DMS53 (cell line): ENCODE measurements around the gene LUZP2.

Source experiments
- DNase-seq: peaks from one replicate; lab custom pipeline; 2025; lab: John Stamatoyannopoulos, UW

Gene LUZP2

DNA sequence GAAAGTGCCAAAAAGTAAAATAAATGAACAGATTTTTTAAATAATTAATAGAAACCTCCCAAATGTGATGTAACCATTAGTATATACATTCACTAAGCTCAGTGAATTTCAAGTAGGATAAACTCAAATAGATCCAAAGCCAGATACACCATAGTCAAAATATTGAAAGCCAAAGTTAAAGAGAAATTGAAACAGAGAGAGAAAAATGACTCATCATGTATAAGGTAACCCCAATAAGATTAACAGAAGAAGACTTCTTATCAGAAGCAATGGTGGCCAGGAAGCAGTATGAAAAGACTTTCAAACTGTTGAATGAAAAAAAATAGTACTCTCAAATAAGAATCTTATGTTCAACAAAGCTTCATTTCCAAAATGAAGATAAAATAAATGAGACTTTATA, 70.5 kb downstream of the LUZP2 start:
- no peak for DNase-seq

DNA sequence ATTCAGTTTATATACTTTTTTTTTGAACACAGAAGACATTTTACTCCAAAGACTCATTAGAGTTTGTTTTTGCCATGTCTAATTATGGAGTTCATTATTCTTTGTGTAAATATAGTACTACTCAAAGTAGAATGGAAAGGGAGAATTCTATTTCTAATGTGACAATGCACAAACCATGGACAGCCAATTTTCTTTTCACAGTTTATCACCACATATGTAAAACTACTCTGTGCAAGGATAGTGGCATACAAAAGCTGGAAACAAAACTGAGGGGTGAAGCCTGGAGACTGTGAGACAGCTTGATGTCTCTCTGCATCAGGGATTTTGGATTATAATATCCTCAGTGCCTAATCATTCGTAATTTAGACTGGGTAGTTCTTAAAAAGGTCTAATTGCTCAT, 75.5 kb downstream of the LUZP2 start:
- DNase-seq: no peak

DNA sequence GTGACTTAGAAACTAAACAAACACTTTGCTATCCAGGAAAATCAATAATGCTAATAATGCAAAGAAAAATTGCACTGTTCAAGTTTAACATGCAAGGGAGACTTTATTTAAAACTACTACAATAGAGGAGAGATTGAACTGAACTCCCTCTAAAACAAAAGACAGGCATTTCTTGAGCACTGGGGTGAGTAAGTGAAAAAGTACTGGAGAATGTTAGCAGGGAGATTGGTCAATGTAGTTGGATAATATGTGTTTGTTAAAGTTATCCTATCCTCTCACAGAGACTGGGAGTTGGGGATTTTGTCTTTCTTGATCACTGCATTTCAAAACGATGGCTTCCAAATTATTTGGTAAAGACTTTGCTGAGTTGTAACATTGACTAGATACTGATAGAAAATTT, 77.6 kb downstream of the LUZP2 start:
- no peak for DNase-seq

DNA sequence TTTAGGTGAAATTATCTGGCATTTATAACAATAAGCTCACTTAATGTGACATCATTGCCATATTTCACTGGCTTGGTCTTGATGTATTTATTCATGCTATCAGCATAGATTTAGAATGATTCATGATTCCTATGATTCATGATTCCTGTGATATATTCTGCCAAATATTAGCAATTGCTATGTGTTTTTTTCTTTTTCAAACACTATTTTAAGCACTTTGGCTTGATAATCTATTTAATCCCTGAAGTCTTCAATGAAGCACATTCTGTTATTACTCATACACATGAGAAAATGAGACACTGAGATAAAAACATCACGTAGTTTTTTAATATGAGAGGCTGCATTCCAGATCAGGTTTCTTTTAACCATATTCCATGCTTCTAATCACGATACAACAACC, 78.5 kb downstream of the LUZP2 start:
- DNase-seq: no peak

DNA sequence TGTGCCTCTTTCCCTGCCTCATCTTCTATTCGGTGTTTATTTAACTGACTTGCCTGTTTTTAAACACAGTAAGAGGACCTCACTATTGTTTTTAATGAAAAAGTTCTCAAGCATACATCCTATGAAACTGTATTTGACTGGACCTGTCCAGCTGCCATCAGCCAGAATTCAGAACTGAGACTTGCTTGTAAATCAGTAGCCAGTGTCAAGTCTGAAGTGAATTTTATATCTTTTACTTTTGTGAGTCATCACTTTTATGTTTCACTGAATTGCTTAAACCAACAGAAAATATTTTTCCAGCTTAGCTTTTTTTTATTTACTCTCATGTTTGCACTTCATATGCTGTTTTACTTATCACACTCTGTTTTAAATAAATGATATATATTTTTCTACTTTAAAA, 88.3 kb downstream of the LUZP2 start:
- peak; percentile 45 for DNase-seq

DNA sequence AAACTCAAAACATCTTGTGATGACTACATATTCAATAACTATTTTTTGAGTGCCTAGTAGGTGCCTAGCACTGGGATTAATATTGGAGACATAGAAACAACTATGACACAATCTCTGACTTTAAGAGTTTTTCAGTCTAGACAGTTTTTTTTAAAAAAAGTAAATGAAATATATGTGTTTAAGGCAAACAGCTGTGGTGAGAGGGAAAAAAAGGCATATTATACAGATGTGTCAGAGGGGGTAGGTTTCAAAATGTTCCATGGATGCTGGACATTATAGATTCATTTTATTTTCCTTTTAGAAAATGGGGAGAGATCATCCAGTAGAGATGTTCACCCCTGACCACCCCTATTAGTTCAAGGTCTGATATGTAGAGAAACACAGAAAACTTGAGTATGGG, 90.8 kb downstream of the LUZP2 start:
- DNase-seq: no peak

DNA sequence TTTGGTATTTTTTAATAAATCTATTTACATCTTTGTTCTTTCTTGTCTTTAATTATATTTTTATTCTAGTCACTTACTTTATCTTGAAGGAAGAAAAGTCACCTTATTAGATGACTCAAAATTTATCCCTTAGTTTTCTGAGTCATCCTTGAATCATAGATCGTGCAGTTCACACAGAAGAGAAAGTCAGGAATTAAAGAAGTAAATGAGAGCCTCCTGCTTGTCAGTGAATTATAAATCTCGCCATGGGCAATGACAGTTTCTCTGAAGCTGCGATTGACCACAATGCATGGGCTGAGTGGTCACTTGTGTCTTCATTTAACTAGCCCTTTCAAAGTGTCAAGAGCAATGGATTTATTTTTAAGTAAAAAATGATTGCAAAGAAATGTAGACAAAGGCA, 91.2 kb downstream of the LUZP2 start:
- DNase-seq: no peak

DNA sequence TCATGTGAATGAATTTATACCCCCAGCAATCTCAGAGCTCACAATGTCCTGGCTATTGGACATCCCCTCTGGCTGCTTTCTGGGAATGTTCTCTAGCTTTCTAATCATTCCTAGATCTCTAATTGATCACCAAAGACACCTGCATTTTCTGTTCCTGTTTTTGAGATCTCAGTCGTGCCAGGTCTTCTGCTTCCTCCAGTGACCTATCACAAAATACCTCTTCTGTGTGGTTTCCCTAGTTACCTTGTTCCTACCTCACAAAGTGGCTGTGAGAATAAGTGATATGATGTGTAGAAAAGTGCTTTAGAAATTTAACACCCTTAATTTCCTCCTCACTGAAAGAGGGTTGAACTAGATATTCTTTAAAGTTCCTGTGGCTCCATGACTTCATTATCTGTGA, 92.2 kb downstream of the LUZP2 start:
- no peak for DNase-seq

DNA sequence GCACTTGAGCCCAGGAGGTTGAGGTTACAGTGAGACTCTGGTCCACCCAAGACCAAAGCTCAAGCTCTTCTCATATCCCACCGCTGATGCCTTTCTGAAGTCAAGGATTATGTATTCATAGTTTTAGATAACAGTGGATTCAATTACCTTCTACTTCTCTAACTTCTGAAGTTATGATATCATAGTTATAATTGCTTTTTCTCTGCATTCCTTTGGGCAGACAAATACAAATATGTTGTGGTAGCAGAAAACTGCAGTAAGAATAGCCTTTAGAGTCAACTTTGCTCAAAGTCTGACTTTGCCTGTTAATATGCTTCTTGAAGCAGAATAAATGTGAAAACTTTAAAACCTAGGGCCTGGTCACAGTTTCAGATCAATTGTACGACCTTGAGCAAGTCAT, 94.4 kb downstream of the LUZP2 start:
- no peak for DNase-seq

DNA sequence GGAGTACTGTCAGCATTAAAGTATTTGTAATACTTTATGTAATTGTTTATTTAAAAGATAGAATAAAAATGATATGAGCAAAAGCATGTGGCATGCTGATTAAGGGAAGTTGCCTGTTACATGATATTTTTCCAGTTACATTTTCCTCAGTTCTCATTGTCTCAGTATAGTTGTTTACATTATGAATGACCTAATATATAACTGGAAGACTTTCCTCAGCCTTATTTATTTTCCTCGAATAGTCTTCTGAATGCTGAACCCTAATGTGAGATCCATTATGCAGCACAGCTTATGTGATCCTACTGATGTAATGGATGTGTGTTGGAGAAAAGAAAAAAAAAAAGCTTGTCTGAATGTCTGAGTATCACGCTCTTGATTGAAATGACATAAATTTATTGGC, 95.5 kb downstream of the LUZP2 start:
- DNase-seq: peak; percentile 11

DNA sequence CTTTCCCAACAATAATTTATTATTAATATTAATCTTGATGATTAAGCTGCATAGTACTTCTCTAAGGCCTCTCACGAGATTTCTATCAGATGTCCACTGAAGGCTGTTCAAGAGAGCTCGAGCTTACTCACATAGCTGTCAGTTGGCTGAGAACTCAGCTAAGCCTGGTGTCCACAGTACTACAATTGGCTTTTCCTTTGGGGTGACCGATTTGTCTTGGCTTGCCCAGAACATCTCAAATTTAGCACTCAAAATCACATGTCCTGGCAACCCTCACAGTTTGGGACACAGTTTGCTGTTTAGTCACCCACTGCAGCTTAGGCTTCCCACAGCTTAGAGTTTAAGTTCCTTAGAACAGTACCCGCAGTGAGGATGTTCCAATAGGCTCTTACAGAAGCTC, 96.5 kb downstream of the LUZP2 start:
- DNase-seq: no peak

DNA sequence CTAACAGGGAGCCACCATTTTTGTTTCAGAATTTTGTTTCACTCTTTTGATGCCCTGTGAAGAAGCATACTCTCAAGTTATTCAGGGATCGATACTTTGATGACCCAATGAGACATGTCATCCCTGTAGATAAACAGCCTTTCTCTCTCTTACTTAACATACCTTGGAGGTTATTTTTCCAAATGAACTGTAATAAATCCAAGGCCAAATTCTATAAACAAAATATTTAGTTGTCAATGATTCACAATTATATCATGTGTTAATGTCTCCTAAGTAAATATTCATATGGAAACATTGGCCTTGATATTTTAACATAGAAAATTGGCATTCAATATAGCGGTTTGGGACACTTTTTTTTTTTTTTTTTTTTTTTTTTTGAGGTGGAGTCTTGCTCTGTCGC, 97.5 kb downstream of the LUZP2 start:
- no peak for DNase-seq

DNA sequence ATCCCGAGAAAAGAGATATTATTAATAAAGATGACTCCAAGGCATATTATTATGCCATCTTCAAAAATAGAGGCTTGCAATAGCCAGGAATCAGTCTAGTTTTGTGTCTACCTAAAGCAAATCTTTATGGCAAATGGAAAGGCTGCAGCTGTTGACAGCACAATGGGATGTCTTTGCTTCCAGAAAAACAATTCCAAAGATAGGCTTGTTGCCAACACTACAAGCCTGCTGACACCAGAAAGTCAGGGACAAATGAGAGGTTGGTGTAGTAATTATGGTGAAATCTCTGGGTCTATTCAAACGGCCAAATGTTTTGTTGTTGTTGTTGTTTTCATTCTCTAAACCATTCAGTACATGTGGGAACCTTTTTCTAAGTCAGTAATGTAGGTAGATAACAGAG, 101.8 kb downstream of the LUZP2 start:
- no peak for DNase-seq

DNA sequence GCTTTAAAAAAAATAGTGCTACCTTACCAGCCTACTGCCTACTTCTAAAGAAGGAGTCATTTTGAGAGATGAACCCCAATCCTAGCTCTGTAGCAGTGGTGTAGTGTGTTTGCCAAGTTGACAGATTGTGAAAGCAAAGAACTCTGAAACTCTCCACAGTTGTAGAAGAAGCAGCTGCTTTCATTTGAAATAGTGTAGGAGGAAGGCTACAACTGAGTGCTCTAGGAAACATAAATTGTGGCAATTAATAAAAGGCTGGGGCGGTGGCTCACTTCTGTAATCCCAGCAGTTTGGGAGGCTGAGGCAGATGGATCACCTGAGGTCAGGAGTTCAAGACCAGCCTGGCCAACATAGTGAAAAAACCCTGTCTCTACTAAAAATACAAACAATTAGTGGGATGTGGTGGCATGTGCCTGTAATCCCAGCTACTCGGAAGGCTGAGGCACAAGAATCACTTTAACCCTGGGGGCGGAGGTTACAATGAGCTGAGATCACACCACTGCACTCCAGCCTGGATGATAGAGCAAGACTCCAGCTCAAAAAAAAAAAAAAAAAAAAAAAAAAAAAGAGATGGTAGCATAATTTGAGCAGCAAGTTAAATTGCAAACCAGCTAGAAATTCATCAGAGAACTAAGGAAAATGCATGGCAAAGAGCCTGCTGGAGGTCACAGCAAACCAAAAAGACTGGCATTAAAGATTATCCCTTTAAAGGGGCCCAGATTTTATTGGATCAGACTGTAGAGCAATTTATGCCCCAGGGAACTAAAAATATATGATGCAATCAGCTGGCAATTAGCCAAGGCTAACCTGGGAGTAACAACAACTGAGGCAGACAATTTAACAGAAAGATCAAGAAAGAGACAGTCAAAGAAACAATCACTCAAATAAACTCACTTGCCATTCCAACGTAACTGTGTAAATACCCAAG, 112.6 kb downstream of the LUZP2 start:
- no peak for DNase-seq

DNA sequence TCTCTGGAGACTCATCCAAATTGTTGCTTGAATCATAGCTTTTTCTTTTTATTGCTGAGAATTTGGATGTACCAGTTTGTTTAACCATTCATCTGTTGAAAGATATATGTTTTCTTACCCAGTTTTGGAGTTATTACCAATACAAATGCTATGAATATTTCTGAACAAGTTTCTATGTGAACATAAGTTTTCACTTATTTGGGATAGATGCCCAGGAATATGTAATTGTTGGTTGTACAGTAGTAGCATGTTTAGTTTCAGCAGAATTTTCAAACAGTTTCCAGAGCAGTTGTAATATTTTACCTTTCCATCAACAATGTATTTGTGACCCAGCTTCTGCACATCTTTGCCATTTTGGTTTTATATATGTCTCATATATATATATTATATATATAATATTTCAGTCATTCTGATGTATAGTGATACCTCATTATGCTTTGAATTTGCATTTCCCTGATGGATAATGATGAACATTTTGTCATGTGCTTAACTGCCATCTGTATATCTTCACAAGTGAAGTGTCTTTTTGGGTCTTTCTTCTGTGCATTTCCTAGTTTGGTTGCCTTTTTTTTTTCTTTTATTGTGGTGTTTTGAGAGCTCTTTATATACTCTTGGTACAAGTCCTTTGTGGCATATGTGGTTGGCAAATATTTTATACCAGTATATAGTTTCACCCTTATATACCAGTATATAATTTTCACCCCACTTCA, 118.8 kb downstream of the LUZP2 start:
- DNase-seq: no peak

DNA sequence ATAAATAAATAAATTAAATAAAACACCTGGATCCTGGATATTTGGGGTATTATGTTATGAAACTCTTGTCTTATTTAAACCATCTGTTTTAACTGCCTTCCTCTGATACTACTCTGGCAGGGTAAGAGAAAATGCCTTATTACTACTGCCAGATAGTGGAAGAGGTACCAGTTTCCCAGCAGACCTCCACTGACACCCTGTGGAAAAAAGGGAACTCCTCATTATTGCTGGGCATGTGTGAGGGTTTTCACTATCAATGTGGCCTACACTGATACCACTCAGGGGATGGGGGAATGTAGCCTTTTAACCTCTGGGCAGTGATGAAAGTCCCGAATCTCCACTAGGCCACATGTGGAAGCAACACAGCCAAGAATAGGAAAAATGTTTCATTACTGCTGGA, 121.0 kb downstream of the LUZP2 start:
- no peak for DNase-seq

DNA sequence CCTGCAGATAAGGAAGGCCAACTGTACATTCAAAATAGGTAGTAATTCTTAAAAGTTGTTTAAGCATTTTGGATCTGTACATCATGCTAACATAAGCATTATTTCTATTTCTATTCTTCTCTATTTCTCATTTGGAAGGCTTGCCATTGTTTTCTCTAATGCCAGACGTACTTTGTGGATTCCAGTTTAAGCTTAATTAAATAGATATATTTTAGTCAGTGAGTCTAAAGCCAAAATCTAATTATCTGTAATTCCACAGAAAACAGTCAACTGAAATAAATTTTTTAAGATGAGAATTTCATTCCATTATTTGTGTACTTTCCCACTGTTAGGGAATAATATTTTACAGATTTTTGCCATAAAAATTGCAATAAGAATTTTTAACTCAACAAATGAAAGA, 123.0 kb downstream of the LUZP2 start:
- no peak for DNase-seq

DNA sequence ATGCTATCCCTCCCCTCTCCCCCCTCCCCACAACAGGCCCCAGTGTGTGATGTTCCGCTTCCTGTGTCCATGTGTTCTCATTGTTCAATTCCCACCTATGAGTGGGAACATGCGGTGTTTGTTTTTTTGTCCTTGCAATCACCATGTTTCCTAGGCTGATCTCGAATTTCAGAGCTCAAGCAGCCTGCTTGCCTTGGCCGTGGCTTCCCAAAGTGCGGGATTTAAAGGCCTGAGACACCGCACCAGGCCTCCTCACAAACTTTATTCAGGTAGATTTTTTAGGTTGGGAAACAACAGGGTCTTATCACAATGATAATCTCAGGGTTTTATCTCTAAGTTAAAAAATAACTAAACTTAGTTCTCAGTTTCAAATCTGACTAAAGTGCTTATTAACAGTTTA, 125.4 kb downstream of the LUZP2 start:
- DNase-seq: no peak

DNA sequence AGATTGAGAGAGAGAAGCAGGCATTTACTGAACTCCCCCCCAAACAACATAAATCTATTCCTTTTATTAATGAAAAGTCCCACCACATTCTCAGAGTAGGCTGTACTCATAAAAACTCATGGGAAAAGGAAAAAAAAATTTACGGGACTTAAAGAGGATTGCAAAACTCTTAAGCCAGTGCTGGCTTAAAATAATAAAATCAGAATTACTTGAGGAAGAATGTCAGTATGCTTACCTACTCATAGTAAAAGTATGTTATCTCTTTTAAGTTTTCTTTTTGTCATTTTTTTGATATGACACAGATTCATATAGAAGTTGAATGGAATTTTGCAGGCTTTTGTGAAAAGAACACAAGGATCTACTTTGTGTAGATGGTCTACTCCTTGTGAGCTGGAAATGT, 126.3 kb downstream of the LUZP2 start:
- DNase-seq: no peak

DNA sequence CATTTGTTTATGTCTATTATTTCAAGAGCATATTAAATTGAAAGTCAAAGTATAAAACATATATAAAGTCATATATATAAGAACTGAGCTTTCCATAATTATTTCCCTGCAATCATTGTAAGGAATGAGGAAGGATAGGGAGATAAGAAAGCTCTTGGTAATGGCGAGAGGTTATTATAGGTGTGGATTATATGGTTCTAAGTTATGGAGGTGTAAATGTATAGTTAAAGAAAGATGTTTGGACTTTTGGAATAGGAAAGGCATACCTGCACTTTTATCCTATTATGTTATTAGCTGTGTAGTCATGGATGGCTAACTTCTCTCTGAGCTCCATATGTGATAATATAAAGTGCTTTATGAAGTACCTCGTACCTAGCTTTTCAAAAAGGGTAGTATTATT, 127.6 kb downstream of the LUZP2 start:
- DNase-seq: no peak

DNA sequence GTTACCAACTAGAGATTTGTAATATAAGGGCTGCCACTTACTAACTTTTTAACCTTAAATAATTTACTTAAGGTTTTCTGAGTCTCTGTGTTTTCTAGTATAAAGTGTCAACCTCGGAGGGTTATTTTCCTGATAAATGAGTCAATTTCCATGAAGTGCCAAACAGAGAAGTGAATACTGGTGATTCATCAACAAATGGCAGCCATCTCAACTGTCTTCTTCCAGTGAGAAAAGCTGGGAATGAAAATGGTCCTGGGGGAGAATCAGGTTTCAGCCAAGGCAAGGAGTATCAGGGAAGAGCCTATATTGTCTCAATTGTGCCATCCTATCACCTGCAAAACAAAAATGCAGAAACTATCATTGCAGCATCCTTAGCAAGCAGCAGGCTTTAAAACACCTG, 129.1 kb downstream of the LUZP2 start:
- no peak for DNase-seq

DNA sequence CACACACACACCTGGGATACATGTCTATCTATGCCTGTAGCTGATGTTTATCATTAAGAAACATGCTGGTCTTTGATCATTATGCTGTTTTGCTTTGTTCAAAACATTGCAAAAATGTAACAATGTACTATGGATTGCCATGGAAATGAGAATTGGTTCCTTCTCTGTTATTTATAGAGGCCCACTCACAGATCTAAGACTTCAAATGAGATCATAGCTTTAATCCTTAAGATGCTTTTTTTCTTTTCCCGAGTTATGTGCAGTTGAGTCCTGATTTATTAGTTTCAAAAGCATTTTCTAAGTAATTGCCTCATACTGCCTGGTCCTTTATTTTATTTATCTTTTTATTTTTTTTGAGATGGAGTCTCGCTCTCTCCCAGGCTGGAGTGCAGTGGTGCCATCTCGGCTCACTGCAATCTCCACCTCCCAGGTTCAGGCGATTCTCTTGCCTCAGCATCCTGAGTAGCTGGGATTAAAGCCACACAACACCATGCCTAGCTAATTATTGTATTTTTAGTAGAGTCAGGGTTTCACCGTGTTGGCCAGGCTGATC, 131.4 kb downstream of the LUZP2 start:
- DNase-seq: no peak

DNA sequence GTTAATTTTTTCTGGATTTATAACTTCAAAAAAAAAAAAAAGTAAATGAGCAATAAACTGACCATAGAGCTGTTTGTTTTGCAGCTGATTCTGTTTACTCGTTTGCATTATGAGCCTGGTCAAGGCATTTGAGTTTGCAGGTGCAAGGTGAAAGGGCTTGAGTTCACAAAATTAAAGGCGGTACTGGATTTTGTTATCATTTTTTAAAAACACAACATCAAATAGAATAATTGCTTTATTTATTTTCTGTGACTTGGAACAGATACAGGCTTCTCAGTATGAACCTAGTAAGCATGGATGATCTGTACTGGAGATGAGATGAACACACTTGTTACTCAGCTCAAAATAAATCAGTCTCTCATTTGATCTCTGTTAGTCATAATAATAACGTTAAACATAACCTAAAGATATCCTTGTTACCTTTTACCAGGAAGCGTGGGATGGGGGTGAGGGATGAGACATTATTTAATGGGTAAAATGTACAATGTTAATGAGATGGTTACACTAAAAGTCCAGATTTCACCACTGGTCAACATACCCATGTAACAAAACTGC, 137.8 kb downstream of the LUZP2 start:
- DNase-seq: peak; percentile 29
